HG03575 (cell line): Measurements from ENCODE around the gene PKD1L1.

Source experiments
- ATAC-seq: cut with Tn5 transposase; IDR thresholded peaks from one replicate; pipeline ENCODE4 v1.9.1; 2021; ENCODE audit not compliant: unreplicated experiment, insufficient number of reproducible peaks, low FRiP score; ENCODE audit errors: extremely low read depth

PKD1L1 gene

DNA sequence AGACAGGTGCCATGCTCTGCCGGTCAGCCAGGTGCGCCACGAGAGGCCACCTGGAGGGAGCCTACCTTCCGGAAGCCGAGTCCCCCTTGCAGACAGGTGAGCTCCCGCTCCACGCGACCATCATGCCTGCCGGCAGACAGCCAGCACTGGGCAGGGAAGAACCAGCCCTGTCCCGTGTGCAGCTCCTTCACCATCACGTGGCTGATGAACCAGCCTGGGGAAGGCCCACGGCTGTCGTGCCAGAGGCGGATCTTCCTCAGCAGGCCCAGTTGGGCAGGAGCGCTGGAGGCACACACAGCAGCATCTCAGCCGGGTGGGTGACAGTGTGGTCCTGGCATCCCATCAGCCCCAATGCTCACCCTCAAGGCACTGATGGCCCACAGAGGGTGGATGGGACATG is 108.9 kb downstream of the PKD1L1 start:
- no peak for ATAC-seq

DNA sequence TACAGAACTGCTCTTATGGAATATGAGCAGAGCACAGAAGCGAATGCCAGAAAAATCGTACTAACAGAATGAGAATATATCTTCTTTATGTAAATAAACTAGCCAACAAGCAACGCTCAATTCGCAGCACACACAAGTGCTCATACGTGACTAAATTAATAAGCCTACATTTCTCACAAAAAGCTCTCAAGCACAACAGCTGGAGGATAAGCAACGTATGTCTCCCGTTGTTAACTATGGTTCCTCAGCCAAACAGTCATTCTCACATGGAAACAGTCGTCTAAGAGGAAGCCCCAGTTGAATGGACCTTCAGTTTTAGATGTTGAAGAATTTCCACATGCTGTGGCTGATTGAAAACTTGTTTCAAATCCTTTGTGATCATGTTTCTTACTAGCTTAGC is 110.4 kb downstream of the PKD1L1 start:
- ATAC-seq, result no peak

DNA sequence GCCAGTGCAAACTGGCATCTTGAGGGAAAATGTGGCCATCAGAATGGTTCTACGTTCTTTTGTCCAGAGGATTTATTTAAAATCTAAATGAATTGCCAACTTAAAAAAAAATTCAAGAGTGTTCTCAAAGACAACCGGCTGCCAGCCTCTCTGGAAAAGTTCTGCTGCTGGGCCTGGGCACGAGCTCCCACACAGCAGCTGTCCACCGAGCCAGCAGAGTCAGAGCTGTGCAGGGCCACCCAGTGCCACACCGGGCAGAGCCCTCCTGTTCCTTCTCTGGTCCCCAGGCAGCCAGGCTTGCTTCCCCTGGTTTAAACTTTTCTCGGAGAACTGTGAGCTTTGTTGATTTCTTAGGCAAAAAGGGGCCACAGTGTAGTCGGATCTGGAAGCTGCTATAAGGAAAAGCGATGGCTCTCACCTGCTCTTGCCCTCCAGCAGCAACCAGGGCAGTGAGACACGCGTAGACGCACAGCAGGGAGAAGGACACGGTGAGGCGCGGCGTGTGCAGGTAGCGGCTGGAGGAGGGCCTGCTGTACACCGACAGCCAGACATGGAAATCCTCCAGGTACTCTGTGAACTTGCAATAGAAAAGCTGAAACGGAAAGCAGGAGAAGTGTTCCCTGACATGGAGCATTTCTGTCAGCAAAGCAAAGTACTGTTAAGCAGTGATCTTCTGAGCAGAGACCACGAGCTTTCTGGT is 111.6 kb downstream of the PKD1L1 start:
- no peak for ATAC-seq

- ATAC-seq, result no peak
Measured at GRCh38 chr7:47836080-47836479, 112.2 kb downstream of the PKD1L1 start.

GRCh38 chr7:47833211-47833610 is 115.1 kb downstream of the PKD1L1 start:
- no peak for ATAC-seq

GRCh38 chr7:47832105-47832715 is 116.1 kb downstream of the PKD1L1 start:
- ATAC-seq, result no peak

GRCh38 chr7:47830015-47830414 is 118.3 kb downstream of the PKD1L1 start:
- ATAC-seq, result no peak

- no peak for ATAC-seq
Measured at GRCh38 chr7:47827871-47828270, 120.4 kb downstream of the PKD1L1 start.

DNA sequence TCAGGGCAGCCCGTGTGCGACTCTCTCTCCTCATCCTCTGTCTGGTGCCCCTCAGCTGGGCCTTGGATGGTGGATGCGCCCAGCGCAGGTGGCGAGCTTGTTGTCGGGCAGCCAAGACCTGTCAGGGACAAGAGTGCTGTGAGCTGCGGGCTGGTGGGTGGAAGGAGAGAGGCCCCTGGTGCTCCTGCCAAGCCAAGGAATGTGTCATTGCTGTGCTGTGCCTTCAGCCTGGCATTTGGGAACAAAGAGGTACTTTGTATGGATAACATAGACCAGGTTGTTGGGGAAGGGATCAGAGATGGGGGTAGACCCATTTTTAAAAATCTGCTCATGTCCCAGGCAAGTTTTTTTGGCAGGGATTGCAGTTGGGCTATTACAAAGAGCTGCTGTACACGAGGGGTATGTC is 120.9 kb downstream of the PKD1L1 start:
- no peak for ATAC-seq

DNA sequence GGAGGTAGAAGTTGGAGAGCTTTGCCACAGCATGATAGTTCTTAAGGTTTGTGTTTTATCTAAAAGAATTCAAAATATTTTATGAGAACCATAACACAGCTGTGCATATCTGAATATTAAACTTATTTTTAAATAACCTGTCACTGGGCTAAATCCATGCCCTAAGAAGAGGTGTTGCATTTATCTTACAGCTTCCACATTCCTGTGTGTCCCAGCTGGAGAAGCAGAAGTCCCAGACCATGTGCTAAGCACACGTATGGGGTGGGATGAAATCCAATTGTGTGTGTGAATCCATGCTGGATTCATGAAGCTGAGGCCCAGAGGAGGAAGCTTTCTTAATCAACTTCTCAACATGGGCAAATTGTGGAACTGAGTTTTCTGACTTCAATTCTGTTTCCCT is 121.5 kb downstream of the PKD1L1 start:
- no peak for ATAC-seq

GRCh38 chr7:47819607-47819920 is 128.7 kb downstream of the PKD1L1 start:
- ATAC-seq, result no peak

- ATAC-seq, result no peak
Measured at GRCh38 chr7:47818796-47819606, 129.3 kb downstream of the PKD1L1 start.

DNA sequence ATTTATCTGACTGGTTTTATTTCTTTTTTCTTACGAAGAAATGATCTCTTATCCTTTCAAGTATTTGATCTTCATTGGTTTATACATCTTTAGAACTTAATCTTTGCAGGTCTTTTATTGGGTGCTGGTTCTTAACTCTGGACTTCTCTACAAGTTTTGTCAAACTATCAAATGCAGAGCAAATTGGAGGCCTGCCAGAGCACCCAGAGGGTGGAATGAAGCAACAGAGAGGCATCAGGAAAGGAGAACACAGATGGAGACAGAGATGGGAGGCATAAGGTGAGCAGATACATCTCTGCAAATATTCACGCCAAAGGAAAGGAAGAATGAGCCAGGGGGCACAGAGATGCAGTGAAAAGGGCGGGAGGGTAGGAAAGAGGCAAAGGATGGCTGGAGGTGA is 130.3 kb downstream of the PKD1L1 start:
- no peak for ATAC-seq

GRCh38 chr7:47816647-47817046 is 131.6 kb downstream of the PKD1L1 start:
- no peak for ATAC-seq

DNA sequence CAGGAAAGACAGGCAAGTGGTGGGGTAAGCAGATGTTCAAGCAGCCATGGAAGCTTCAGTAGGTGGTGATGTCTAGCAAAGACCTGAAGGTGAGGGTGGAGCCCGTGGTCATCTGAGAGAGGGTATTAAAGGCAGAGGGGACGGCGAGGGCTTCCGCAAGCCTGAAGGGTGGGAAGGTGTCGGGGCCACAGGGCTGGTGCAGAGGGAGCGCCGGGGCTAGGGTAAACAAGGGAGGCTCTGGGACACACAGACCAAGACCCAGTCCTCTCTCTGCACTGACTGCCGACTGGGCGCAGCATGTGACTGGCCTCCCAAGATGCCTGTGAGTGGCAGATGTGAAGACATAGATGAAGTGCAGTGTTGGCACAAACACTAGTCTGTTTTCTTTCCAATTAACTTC is 132.4 kb downstream of the PKD1L1 start:
- no peak for ATAC-seq

GRCh38 chr7:47814905-47815613 is 133.2 kb downstream of the PKD1L1 start:
- no peak for ATAC-seq

GRCh38 chr7:47813620-47814260 is 134.5 kb downstream of the PKD1L1 start:
- no peak for ATAC-seq

GRCh38 chr7:47812429-47813136 is 135.7 kb downstream of the PKD1L1 start:
- ATAC-seq, result no peak
